GM12878 (cell line): ENCODE measurements around the gene SLC38A2. TPM values are rescaled to one million over a fixed set of nuclear protein-coding genes. Genes with fewer than 3 reads are reported as not detected.

ENCODE experiments used
- ATAC-seq: fragments of 200-7000 bp; cut with Tn5 transposase; 3 replicates; pipeline ENCODE4 v1.9.1; 2020; ENCODE audit warnings: mild to moderate bottlenecking, moderate library complexity
- BruUV-seq: library from RNA; stranded (reverse); fragments of 400-500 nt; replicated peaks from 2 replicates; lab custom pipeline; 2021; lab: Mats Ljungman, UMichigan
- CTCF ChIA-PET: fragments of 300-600 bp; sonication (Branson Sonifier 250); formaldehyde crosslinking; extraction: SDS; loops from one replicate; lab custom pipeline; 2021; ENCODE audit warnings: inconsistent platforms; lab: Yijun Ruan, JAX
- POLR2A ChIA-PET: fragments of 350-600 bp; formaldehyde crosslinking; extraction: SDS; loops from one replicate; lab custom pipeline; 2021; ENCODE audit warnings: inconsistent platforms; lab: Charles Lee
- RAD21 ChIA-PET: fragments of 300-600 bp; sonication (Branson Sonifier 250); formaldehyde crosslinking; loops from one replicate; lab custom pipeline; 2023; ENCODE audit warnings: antibody characterized with exemption; ENCODE audit not compliant: unreplicated experiment; lab: Charles Lee
- SMC1A ChIA-PET: fragments of 300-600 bp; sonication (Branson Sonifier 250); formaldehyde crosslinking; loops from one replicate; lab custom pipeline; 2023; ENCODE audit not compliant: unreplicated experiment, uncharacterized antibody; lab: Charles Lee
- DNase-seq: peaks from one replicate; pipeline ENCODE4 v3.0.0-alpha.2; 2011; ENCODE audit warnings: low read depth, low spot score
- FAIRE-seq: peaks from 3 replicates; lab custom pipeline; 2011; peaks lifted over from hg19 to GRCh38; lab: Jason Lieb, UNC
- H2AFZ ChIP-seq: 2 replicates; pipeline ENCODE4 v1.6.0; 2011; ENCODE audit warnings: low read depth, low read length, control low read depth; ENCODE audit not compliant: control insufficient read depth
- H3K27ac ChIP-seq: 2 replicates; pipeline ENCODE4 v1.5.1; 2011; ENCODE audit warnings: control low read depth; ENCODE audit not compliant: control insufficient read depth, insufficient read depth
- H3K27me3 ChIP-seq, 2 experiments: replicated peaks in 1 of 2; 2 replicates each; pipeline versions ENCODE4 v1.6.0 to v1.6.1; 2011; ENCODE audit warnings: low read length in 1 of 2; ENCODE audit not compliant: control insufficient read depth in 2 of 2, insufficient read depth in 2 of 2
- H3K36me3 ChIP-seq, 2 experiments: 2 replicates each; pipeline ENCODE4 v1.5.1; 2011; ENCODE audit warnings: low read length in 1 of 2; ENCODE audit not compliant: control insufficient read depth in 2 of 2, insufficient read depth in 2 of 2
- H3K4me1 ChIP-seq: 2 replicates; pipeline ENCODE4 v1.6.1; 2011; ENCODE audit warnings: mild to moderate bottlenecking, low read length, moderate library complexity, mixed read lengths; ENCODE audit not compliant: control insufficient read depth, insufficient read depth
- H3K4me2 ChIP-seq: 2 replicates; pipeline ENCODE4 v1.6.0; 2011; ENCODE audit warnings: control low read depth; ENCODE audit not compliant: control insufficient read depth, insufficient read depth
- H3K4me3 ChIP-seq: fragments of 200-600 bp; sonication (generic); 2 replicates; pipeline ENCODE4 v1.5.1; 2016
- H3K79me2 ChIP-seq: 2 replicates; pipeline ENCODE4 v1.6.0; 2011; ENCODE audit warnings: low read length; ENCODE audit not compliant: control insufficient read depth, insufficient read depth
- H3K9ac ChIP-seq: 2 replicates; pipeline ENCODE4 v1.8.0; 2011; ENCODE audit warnings: low read length, control low read depth, mixed read lengths; ENCODE audit not compliant: control insufficient read depth, insufficient read depth
- H3K9me3 ChIP-seq: replicated peaks from 3 replicates; pipeline ENCODE4 v1.5.1; 2011; ENCODE audit warnings: mild to moderate bottlenecking, low read length; ENCODE audit not compliant: control insufficient read depth, insufficient read depth
- H4K20me1 ChIP-seq: 2 replicates; pipeline ENCODE4 v1.6.0; 2011; ENCODE audit not compliant: control insufficient read depth, insufficient read depth
- BACH1 ChIP-seq: fragments of 450-650 bp; IDR thresholded peaks from 2 replicates; pipeline ENCODE4 v1.6.1; 2017; ENCODE audit warnings: mild to moderate bottlenecking, borderline replicate concordance
- BMI1 ChIP-seq: fragments of 450-650 bp; IDR thresholded peaks from 2 replicates; pipeline ENCODE4 v1.6.1; 2016; ENCODE audit warnings: mild to moderate bottlenecking, moderate library complexity, borderline replicate concordance
- CHD1 ChIP-seq: IDR thresholded peaks from 2 replicates; pipeline ENCODE4 v1.6.1; 2012; ENCODE audit warnings: low read depth, low read length, improper control_type of control experiment
- CREB1 ChIP-seq: IDR thresholded peaks from 2 replicates; pipeline ENCODE4 v1.6.1; 2012; ENCODE audit warnings: low read depth, mild to moderate bottlenecking, inconsistent platforms
- DPF2 ChIP-seq: fragments of 450-650 bp; IDR thresholded peaks from 2 replicates; pipeline ENCODE4 v1.6.1; 2017; ENCODE audit warnings: mild to moderate bottlenecking
- GATAD2B ChIP-seq: fragments of 450-650 bp; conservative IDR thresholded peaks from 2 replicates; pipeline ENCODE4 v1.6.1; 2017; ENCODE audit warnings: low read depth, mild to moderate bottlenecking, moderate library complexity
- MYB ChIP-seq: fragments of 150-350 bp; IDR thresholded peaks from 2 replicates; pipeline ENCODE4 v1.6.1; 2014; ENCODE audit warnings: mild to moderate bottlenecking, low read depth, low read length, borderline replicate concordance
- NFXL1 ChIP-seq: fragments of 450-650 bp; IDR thresholded peaks from 2 replicates; pipeline ENCODE4 v1.6.1; 2017; ENCODE audit warnings: antibody characterized with exemption, mild to moderate bottlenecking, borderline replicate concordance
- PML ChIP-seq: IDR thresholded peaks from 2 replicates; pipeline ENCODE4 v1.6.1; 2012; ENCODE audit warnings: low read length, inconsistent platforms
- RB1 ChIP-seq: fragments of 450-650 bp; formaldehyde crosslinking; IDR thresholded peaks from 2 replicates; pipeline ENCODE4 v1.6.1; 2017; ENCODE audit warnings: mild to moderate bottlenecking, borderline replicate concordance
- RUNX3 ChIP-seq: IDR thresholded peaks from 2 replicates; pipeline ENCODE4 v1.6.1; 2012; ENCODE audit warnings: low read length, inconsistent platforms
- SIN3A ChIP-seq: IDR thresholded peaks from 2 replicates; pipeline ENCODE4 v1.6.1; 2012; ENCODE audit warnings: low read depth, low read length, improper control_type of control experiment
- SMAD1 ChIP-seq: fragments of 450-650 bp; IDR thresholded peaks from 2 replicates; pipeline ENCODE4 v1.6.1; 2018; ENCODE audit warnings: mild to moderate bottlenecking, low read depth; ENCODE audit not compliant: partially characterized antibody
- SP1 ChIP-seq: IDR thresholded peaks from one replicate; pipeline ENCODE4 v1.6.1; 2011; ENCODE audit warnings: low read depth, low read length
- SREBF1 ChIP-seq: IDR thresholded peaks from 2 replicates; pipeline ENCODE4 v1.6.1; 2012; ENCODE audit warnings: mild to moderate bottlenecking, low read length
- in situ Hi-C: fragments of 300-500 bp; cut with MboI; formaldehyde crosslinking; loops from 9 replicates; pipeline ENCODE4 v1.14.3; 2018; ENCODE audit warnings: mixed read lengths
- intact Hi-C: fragments of 100-400 bp; cut with micrococcal nuclease; formaldehyde crosslinking; loops from one replicate; pipeline ENCODE4 v1.14.2; 2022; ENCODE audit not compliant: unreplicated experiment
- polyA plus RNA-seq, 11 experiments: library from polyadenylated mRNA; depleted of rRNA in 4 of 11; unstranded in 6 of 11; stranded (reverse) in 5 of 11; fragments of >200 nt; fragmentation: Nextera tagmentation in 4 of 11; fragmentation: Illumina TruSeq in 1 of 11; extraction: Ambion mirVana in 4 of 11; extraction: Trizol in 1 of 11; gene quantifications; 1 replicate in 1 of 11; 2 replicates in 10 of 11; pipeline versions ENCODE4 v1.2.1 to v1.2.3, GENCODE V29; 2011 to 2016; ENCODE audit warnings: inconsistent platforms in 2 of 11, missing spikeins in 2 of 11, low read depth in 1 of 11
- total RNA-seq, 4 experiments: library from RNA; depleted of rRNA in 3 of 4; stranded (reverse); fragments of >200 nt in 3 of 4; fragmentation: Illumina TruSeq in 1 of 4; extraction: Trizol in 1 of 4; gene quantifications; 2 replicates each; pipeline versions ENCODE4 v1.2.1 to v1.2.3, GENCODE V29; 2013 to 2021
- TF ChIP-seq, protein P1 (sequence below): fragments of 450-650 bp; formaldehyde crosslinking; IDR thresholded peaks from 2 replicates; pipeline ENCODE4 v1.5.0; 2022; ENCODE audit warnings: mild to moderate bottlenecking, missing genetic modification characterization
- TF ChIP-seq, protein P2 (sequence below): fragments of 450-650 bp; conservative IDR thresholded peaks from 2 replicates; pipeline ENCODE4 v1.6.1; 2017; ENCODE audit warnings: mild to moderate bottlenecking, moderate library complexity

SLC38A2 gene
- total and polyA plus RNA-seq, 10 of the 15 experiments (the other 5 are each of a cell fraction or from before 2014, with no cell fraction given): 36.2 to 118 (median 79.8) TPM

DNA sequence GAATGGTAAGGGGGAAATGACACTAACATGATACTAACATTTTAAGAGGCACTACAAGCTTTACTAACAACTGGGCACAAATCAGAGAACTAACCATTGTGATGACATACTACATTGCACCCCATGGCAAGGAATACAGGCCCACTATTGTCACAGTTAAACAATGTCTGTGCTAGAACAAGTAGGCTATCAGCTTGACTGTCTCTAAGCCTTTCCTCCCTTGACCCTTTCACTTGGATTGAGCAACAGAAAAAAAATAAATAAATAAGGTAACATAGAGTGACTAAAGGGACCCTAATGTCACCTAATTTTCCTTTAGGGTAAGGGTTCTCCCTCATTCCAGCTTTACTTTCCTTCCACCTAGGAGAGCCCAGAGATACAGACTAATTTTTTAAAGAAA lies 4.4 kb downstream of the SLC38A2 start:
- H3K4me3 ChIP-seq: peak overlapping the region; percentile 48
- CTCF ChIA-PET: interaction anchor here (0.7 to 3.4 kb wide), 8 partner anchors 11 to 293 kb away, joined by 3 to 13 read pairs (median 4); no protein-coding TSS in a partner anchor
- no peak for DNase-seq
- no peaks in the 10 kb centered on the region; the same call in 1 of the 2 replicates for H4K20me1 ChIP-seq
- no peak for ATAC-seq
- H2AFZ ChIP-seq: no peak overlapping the region
- H3K27ac ChIP-seq: no peak overlapping the region; the same call in 1 of the 2 replicates
- TF ChIP-seq RB1 (no peak), GATAD2B (no peak), SREBF1 (no peak), SP1 (no peak), DPF2 (no peak), SIN3A (no peak), PML (no peak), CREB1 (no peak), CHD1 (no peak), BACH1 (no peak), NFXL1 (no peak), RUNX3 (no peak), MYB (no peak), BMI1 (no peak), SMAD1 (no peak)
- TF ChIP-seq, protein P1, sequence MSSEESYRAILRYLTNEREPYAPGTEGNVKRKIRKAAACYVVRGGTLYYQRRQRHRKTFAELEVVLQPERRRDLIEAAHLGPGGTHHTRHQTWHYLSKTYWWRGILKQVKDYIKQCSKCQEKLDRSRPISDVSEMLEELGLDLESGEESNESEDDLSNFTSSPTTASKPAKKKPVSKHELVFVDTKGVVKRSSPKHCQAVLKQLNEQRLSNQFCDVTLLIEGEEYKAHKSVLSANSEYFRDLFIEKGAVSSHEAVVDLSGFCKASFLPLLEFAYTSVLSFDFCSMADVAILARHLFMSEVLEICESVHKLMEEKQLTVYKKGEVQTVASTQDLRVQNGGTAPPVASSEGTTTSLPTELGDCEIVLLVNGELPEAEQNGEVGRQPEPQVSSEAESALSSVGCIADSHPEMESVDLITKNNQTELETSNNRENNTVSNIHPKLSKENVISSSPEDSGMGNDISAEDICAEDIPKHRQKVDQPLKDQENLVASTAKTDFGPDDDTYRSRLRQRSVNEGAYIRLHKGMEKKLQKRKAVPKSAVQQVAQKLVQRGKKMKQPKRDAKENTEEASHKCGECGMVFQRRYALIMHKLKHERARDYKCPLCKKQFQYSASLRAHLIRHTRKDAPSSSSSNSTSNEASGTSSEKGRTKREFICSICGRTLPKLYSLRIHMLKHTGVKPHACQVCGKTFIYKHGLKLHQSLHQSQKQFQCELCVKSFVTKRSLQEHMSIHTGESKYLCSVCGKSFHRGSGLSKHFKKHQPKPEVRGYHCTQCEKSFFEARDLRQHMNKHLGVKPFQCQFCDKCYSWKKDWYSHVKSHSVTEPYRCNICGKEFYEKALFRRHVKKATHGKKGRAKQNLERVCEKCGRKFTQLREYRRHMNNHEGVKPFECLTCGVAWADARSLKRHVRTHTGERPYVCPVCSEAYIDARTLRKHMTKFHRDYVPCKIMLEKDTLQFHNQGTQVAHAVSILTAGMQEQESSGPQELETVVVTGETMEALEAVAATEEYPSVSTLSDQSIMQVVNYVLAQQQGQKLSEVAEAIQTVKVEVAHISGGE: no peak
- TF ChIP-seq, protein P2, sequence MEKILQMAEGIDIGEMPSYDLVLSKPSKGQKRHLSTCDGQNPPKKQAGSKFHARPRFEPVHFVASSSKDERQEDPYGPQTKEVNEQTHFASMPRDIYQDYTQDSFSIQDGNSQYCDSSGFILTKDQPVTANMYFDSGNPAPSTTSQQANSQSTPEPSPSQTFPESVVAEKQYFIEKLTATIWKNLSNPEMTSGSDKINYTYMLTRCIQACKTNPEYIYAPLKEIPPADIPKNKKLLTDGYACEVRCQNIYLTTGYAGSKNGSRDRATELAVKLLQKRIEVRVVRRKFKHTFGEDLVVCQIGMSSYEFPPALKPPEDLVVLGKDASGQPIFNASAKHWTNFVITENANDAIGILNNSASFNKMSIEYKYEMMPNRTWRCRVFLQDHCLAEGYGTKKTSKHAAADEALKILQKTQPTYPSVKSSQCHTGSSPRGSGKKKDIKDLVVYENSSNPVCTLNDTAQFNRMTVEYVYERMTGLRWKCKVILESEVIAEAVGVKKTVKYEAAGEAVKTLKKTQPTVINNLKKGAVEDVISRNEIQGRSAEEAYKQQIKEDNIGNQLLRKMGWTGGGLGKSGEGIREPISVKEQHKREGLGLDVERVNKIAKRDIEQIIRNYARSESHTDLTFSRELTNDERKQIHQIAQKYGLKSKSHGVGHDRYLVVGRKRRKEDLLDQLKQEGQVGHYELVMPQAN: no peak
- intact Hi-C loops (loop anchor here (5.0 kb wide), 3 partner anchors 216 to 376 kb away; partner anchors contain the start of gene SCAF11), in situ Hi-C loops (loop anchor here (5.0 kb wide), 1 partner anchor 101 kb away; the partner anchor contains the start of gene SLC38A1)
- H3K4me1 ChIP-seq: peaks cover 29% of the 10 kb centered on the region
- peaks cover 2 to 48% of the 10 kb centered on the region in 2 experiments for H3K36me3 ChIP-seq
- peak overlapping the region; percentile 29; the same call in 1 of the 2 replicates for H3K9ac ChIP-seq
- no peaks in the 10 kb centered on the region for H3K27me3 ChIP-seq
- no TSS peak for BruUV-seq
- no peak for FAIRE-seq
- peaks cover 83% of the 10 kb centered on the region for H3K79me2 ChIP-seq
- SMC1A ChIA-PET: interaction anchor here (0.7 to 4.5 kb wide), 18 partner anchors 9 to 293 kb away, joined by 3 to 23 read pairs (median 4); no protein-coding TSS in a partner anchor
- RAD21 ChIA-PET: interaction anchor here (1.1 to 5.2 kb wide), 8 partner anchors 19 to 294 kb away, joined by 4 to 23 read pairs (median 10); partner anchors contain the start of gene SLC38A1
- no peaks in the 10 kb centered on the region for H3K9me3 ChIP-seq
- POLR2A ChIA-PET: interaction anchor here (1.3 kb wide), 1 partner anchor 22 kb away, joined by 4 read pairs; no protein-coding TSS in a partner anchor
- H3K4me2 ChIP-seq: peak overlapping the region; percentile 6
